ENCODE data around the gene NBEAL1. TPM values are rescaled to one million over a fixed set of nuclear protein-coding genes. Genes with fewer than 3 reads are reported as not detected.
A peak's percentile ranks its signal among the peaks of the same experiment; 100 is the strongest.
"Not testable (repeated sequence)": the region's sequence is repeated elsewhere in the genome, so short reads cannot be mapped to it uniquely, and the experiment has no call there.

NBEAL1 gene
- polyA plus RNA-seq, 3 donors: 14.1 to 15.4 (median 14.3) TPM

GRCh38 chr2:203104273-203104672 lies 89.6 kb downstream of the NBEAL1 start:
- DNase-seq (ENCODE audit: low read depth in 3 of 3, low spot score in 2 of 3): no peak

DNA sequence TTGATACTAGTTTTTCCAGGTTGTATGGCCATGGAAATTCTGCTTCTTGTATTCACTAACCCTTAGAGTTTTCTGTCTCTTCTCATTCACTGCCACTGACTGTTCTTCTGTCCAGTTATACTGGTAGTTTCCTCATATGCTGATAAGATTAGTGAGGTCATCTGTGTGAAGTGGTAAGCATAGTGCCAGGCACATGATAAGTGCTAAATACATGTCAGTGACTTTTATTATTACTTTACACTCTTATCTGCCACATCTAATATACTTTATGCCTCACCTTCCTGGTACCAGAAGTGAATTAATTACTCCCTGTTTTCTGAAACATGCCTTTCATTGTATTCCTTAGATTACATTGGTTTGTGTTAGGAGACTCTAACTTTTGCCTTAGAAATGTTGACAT lies 91.3 kb downstream of the NBEAL1 start:
- no peak for DNase-seq (ENCODE audit: low read depth in 3 of 3, low spot score in 2 of 3)

- DNase-seq (ENCODE audit: low read depth in 3 of 3, low spot score in 2 of 3): not testable (repeated sequence)
Measured at GRCh38 chr2:203110496-203110895, 95.8 kb downstream of the NBEAL1 start.

- DNase-seq (ENCODE audit: low read depth in 3 of 3, low spot score in 2 of 3): no peak
Measured at GRCh38 chr2:203112342-203112741, 97.7 kb downstream of the NBEAL1 start.

DNA sequence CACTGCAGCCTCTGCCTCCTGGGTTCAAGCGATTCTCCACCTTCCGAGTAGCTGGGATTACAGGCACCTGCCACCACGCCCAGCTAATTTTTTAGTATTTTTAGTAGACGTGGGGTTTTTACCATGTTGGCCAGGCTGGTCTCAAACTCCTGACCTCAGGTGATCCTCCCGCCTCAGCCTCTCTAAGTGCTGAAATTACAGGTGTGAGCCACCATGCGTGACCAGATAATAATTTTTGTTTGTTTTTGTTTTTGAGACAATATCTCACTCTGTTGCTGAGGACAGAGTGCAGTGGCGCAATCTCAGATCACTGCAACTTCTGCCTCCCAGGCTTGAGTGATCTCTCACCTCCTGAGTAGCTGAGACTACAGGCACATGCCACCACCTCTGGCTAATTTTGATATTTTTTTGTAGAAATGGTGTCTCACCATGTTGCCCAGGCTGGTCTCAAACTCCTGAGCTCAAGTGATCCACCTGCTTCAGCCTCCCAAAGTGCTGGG lies 100.6 kb downstream of the NBEAL1 start:
- not testable (repeated sequence) for DNase-seq (ENCODE audit: low read depth in 3 of 3, low spot score in 2 of 3)

DNA sequence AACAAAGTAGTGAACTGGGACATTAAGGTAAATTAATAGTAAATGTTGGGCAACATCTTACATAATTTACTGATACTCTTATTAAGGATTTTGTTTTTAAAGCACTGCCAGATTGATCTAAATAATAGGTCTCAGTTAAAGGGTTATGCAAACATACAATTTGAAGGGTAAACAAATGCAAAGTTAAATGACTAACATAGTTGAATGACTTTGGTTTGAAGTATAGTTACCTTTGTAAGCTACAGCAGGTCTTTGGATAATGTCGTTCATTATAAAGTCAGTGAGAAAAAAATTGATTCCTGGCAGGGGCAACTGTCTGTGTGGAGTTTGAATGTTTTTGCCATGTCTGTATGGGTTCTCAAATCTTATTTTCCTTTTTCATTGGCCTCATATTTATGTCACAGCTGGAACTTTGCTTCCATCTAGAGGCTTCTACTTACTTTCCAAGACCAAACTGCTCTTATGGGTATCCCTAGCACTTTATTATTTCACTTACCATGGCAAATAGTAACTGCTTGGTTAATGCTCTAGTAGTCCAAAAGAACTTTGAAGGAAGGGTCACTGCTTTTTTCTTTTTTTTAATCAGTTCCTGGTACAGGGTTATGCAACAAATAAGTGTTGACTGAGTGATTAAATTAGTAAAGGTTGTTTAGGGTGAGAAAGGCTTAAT lies 107.8 kb downstream of the NBEAL1 start:
- peak; percentile 9 to 12 (median 12) for DNase-seq (ENCODE audit: low read depth in 3 of 3, low spot score in 2 of 3)

- no peak for DNase-seq (ENCODE audit: low read depth in 3 of 3, low spot score in 2 of 3)
Measured at GRCh38 chr2:203126996-203127395, 112.3 kb downstream of the NBEAL1 start.

DNA sequence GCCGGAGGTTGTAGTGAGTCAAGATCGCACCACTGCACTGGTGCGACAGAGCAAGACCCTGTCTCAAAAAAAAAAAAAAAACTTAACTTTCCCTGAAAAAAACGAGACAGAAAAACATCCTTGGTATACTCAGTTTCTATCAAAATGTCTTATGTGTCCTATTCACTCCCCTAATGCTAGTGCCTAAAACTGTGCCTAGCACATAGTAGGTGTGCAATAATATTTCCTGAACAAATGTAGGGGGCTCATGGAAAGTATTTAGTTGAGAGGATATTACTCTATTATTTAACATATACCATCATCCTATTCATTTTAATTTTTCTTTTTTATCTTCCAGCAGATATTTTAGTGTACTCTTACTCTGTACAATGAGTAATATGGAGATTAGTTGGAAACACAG lies 120.4 kb downstream of the NBEAL1 start:
- DNase-seq (ENCODE audit: low read depth in 3 of 3, low spot score in 2 of 3): no peak

DNA sequence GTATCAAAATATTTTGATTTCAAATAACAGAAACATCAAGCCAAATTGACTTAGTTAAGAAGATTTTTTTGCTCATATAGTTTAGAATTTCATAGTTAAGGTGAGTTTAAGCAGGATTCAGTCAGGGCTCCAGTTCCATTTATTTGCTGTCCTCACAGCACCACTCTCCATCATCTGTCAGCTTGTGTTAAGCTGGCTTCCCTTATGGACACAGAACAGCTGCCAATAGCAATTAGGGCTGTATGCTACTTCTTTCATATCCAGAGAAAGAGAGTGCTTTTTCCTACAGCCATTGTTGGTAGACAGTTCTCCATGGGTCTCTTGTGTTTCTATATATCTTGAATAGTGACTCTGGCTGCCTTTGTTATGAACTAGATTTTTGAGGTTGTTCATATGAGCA lies 128.7 kb downstream of the NBEAL1 start:
- no peak for DNase-seq (ENCODE audit: low read depth in 3 of 3, low spot score in 2 of 3)

GRCh38 chr2:203149194-203149593 lies 134.5 kb downstream of the NBEAL1 start:
- DNase-seq (ENCODE audit: low read depth in 3 of 3, low spot score in 2 of 3): no peak

GRCh38 chr2:203155406-203155805 lies 140.7 kb downstream of the NBEAL1 start:
- no peak for DNase-seq (ENCODE audit: low read depth in 3 of 3, low spot score in 2 of 3)

DNA sequence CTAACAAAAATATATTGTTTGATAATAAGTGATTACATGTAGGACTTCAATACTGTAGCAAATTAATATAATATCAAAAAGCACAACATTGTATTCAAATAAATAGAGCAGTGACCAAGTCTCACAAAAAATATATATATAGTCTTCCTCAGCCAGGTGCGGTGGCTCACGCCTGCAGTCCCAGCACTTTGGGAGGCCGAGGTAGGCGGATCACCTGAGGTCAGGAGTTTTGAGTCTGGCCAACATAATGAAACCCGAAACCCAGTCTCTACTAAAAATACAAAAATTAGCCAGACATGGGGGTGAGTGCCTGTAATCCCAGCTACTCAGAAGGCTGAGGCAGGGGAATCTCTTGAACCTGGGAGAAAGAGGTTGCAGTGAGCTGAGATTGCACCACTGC lies 148.0 kb downstream of the NBEAL1 start:
- not testable (repeated sequence) for DNase-seq (ENCODE audit: low read depth in 3 of 3, low spot score in 2 of 3)

DNA sequence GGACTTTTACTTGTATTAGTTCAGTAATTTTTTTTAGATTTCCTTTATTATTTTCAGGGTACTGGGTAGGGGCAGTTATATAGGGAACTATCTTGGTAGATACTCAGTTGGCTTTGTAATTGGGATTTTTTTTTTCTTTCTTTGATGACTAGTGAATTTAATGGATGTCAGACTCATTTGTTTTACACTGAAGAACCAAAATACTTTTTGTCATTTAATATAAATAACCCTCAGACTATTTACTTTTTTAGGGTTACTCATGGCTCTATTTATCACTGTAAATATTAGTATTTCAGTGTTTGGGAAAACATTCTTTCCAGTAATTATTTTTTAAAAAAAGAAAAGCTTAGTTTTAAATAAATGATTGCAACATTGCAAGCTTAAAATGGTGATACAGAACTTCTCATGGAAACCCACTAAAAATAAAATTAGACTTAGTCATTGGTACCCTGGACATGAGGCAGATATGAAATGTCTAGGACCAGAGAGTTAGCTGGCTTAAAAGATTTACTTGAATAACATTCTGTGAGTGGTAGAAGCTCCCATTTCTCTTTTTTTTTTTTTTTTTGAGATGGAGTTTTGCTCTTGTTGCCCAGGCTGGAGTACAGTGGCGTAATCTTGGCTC lies 149.7 kb downstream of the NBEAL1 start:
- DNase-seq (ENCODE audit: low read depth in 3 of 3, low spot score in 2 of 3): no peak

DNA sequence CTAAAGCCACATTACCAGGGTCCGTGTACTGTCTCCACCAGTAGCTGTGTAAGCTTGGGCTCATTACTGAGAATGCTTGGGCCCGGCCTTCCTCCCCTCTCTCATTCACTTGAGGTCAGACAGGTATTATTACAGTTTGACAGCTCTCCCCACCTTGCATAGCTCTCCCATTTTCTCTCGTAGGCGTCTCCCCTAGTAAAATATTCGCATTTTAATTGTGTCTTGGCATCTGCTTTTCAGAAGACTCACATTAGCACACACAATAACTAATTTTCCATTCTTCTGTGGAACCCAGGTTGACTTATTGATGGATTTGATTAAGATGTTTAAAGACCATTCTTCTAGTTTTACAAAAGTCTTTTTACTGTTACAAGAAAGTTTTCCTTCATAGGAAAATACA lies 153.1 kb downstream of the NBEAL1 start:
- DNase-seq (ENCODE audit: low read depth in 3 of 3, low spot score in 2 of 3): no peak

DNA sequence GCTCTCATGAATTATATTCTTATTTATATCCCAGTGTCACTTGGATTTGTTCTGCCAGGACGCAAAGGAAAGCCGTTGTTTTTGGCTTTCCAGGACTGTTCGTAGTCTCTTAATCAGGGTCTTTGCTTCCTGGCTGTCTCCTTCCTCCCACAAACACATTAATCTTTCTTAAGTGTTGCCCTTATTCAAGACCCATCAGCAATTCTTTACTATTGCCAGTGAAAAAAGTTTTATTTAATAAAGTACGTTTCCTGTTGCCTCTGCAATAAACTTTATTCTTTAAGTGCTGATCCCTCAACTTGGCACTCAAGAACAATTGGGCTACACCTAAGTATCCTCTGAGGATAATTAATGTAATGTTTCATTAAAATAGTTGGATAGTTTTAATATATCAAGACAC lies 155.8 kb downstream of the NBEAL1 start:
- DNase-seq (ENCODE audit: low read depth in 3 of 3, low spot score in 2 of 3): no peak

- no peak for DNase-seq (ENCODE audit: low read depth in 3 of 3, low spot score in 2 of 3)
Measured at GRCh38 chr2:203175371-203175770, 160.7 kb downstream of the NBEAL1 start.

GRCh38 chr2:203177361-203177760 lies 162.7 kb downstream of the NBEAL1 start:
- no peak for DNase-seq (ENCODE audit: low read depth in 3 of 3, low spot score in 2 of 3)

GRCh38 chr2:203185864-203186263 lies 171.2 kb downstream of the NBEAL1 start:
- DNase-seq (ENCODE audit: low read depth in 3 of 3, low spot score in 2 of 3): no peak

DNA sequence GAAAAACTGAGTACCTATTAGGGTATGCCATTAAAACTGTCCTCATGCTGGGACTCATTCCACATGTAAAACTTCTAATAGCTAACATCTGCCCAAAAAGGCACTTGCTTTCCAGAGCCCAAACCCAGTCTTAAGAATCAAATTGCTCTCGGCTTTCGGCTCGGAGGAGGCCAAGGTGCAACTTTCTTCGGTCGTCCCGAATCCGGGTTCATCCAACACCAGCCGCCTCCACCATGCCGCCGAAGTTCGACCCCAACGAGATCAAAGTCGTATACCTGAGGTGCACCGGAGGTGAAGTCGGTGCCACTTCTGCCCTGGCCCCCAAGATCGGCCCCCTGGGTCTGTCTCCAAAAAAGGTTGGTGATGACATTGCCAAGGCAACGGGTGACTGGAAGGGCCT lies 175.9 kb downstream of the NBEAL1 start:
- not testable (repeated sequence) for DNase-seq (ENCODE audit: low read depth in 3 of 3, low spot score in 2 of 3)

- DNase-seq (ENCODE audit: low read depth in 3 of 3, low spot score in 2 of 3): not testable (repeated sequence)
Measured at GRCh38 chr2:203191026-203191425, 176.4 kb downstream of the NBEAL1 start.

DNA sequence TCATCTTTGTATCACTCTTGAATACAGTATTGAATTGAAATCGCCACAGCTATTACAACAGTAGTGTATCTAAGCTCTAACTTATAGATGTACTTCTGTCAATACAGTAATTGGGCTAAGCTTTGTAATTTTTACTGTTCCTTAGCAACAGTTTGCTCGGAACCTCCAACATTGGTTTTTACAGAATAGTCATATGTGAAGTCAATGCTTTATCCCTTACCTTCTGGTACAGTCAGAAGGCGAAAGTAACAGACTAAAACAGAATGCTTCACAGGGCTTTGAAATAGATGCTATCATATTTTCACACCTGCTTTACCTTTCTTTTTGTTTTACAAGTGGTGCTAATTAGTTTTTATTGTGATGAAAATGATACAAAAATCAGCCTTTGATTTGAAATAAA lies 177.3 kb downstream of the NBEAL1 start:
- DNase-seq (ENCODE audit: low read depth in 3 of 3, low spot score in 2 of 3): no peak

DNA sequence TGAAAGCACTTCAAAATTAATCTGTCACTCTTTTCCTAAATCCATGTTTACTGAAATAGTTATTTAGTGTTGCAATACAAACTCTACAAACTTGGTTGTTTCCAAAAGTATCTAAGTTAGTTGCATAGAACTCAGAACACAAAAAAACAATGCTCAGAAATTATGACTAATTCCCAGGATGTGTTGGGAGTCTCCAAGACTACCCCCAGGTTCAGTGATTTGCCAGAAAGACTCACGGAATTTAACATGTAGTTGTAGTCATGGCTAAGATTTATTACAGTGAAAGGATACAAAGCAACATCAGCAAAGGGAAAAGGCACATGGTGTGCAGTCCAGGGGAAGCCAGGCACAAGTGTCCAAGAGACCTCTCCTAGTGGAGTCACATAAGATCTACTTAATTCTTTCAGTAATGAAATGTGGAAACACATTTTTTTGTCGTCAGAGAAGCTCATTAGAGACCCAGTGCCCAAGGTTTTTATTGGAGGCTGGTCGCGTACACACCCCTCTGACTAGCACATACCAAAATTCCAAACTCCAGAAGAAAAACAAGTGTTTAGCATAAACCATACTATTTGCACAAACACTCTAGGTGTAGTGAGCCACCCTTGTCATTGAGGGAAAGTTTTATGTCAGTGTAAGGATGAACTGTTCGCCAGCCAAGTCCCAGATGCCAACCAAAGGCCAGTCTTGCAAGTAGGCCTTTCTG lies 180.8 kb downstream of the NBEAL1 start:
- no peak for DNase-seq (ENCODE audit: low read depth in 3 of 3, low spot score in 2 of 3)

All from right renal cortex interstitium (tissue), 3 donors.